OCI-LY7 (cell line): ENCODE measurements around the gene DAB1. TPM values are rescaled to one million over a fixed set of nuclear protein-coding genes. Genes with fewer than 3 reads are reported as not detected.

Experiments used
- BruUV-seq: library from RNA; stranded (reverse); fragments of 400-500 nt; replicated peaks from 2 replicates; lab custom pipeline; 2021; lab: Mats Ljungman, UMichigan
- CTCF ChIA-PET: fragments of 300-600 bp; sonication (Branson Sonifier 250); formaldehyde crosslinking; loops from one replicate; lab custom pipeline; 2022; ENCODE audit warnings: antibody characterized with exemption; ENCODE audit not compliant: unreplicated experiment; lab: Charles Lee
- POLR2A ChIA-PET: fragments of 300-600 bp; sonication (Branson Sonifier 250); formaldehyde crosslinking; loops from one replicate; lab custom pipeline; 2022; ENCODE audit warnings: antibody characterized with exemption; lab: Charles Lee
- DNase-seq: peaks from one replicate; pipeline ENCODE4 v3.0.0-alpha.2; 2015; ENCODE audit warnings: low spot score
- H2AFZ ChIP-seq: fragments of 200-600 bp; sonication (generic), shearing (Covaris generic); 2 replicates; pipeline ENCODE4 v1.6.1; 2014; ENCODE audit warnings: mild to moderate bottlenecking, antibody characterized with exemption, low read length, moderate library complexity
- H3K27ac ChIP-seq: fragments of 200-600 bp; sonication (generic); 2 replicates; pipeline ENCODE4 v1.5.1; 2014; ENCODE audit warnings: mixed run types, low read depth, mild to moderate bottlenecking, moderate library complexity, low read length, inconsistent platforms; ENCODE audit not compliant: poor library complexity, severe bottlenecking
- H3K36me3 ChIP-seq: fragments of 200-600 bp; sonication (generic); 2 replicates; pipeline ENCODE4 v1.6.1; 2014; ENCODE audit warnings: mild to moderate bottlenecking, antibody characterized with exemption, low read length, moderate library complexity, mixed read lengths; ENCODE audit not compliant: insufficient read depth
- H3K4me1 ChIP-seq: fragments of 200-600 bp; sonication (generic); 2 replicates; pipeline ENCODE4 v1.5.1; 2014; ENCODE audit warnings: mild to moderate bottlenecking, low read length; ENCODE audit not compliant: insufficient read depth, poor library complexity, severe bottlenecking
- H3K4me2 ChIP-seq: fragments of 200-600 bp; sonication (generic); 2 replicates; pipeline ENCODE4 v1.6.1; 2014; ENCODE audit warnings: mild to moderate bottlenecking, low read length
- H3K4me3 ChIP-seq: fragments of 200-600 bp; sonication (generic); 2 replicates; pipeline ENCODE4 v1.5.1; 2014; ENCODE audit warnings: mild to moderate bottlenecking, low read depth, low read length; ENCODE audit not compliant: poor library complexity, severe bottlenecking
- H3K79me2 ChIP-seq: fragments of 200-600 bp; sonication (generic); 2 replicates; pipeline ENCODE4 v1.6.1; 2016; ENCODE audit warnings: low read depth, mild to moderate bottlenecking, low read length, moderate library complexity, mixed read lengths; ENCODE audit not compliant: insufficient read depth
- H3K9me2 ChIP-seq: fragments of 200-600 bp; sonication (generic); 2 replicates; pipeline ENCODE4 v1.6.1; 2016; ENCODE audit warnings: mild to moderate bottlenecking, low read length, mixed read lengths; ENCODE audit not compliant: insufficient read depth
- H3K9me3 ChIP-seq: fragments of 200-600 bp; sonication (generic); 2 replicates; pipeline ENCODE4 v1.6.1; 2014; ENCODE audit warnings: mild to moderate bottlenecking, mixed run types, low read length, mixed read lengths
- H4K20me1 ChIP-seq: fragments of 200-600 bp; sonication (generic); 2 replicates; pipeline ENCODE4 v1.6.1; 2014; ENCODE audit warnings: mild to moderate bottlenecking, antibody characterized with exemption, low read length, moderate library complexity, mixed read lengths; ENCODE audit not compliant: insufficient read depth
- CTCF ChIP-seq: fragments of 200-600 bp; sonication (generic); conservative IDR thresholded peaks from 2 replicates; pipeline ENCODE4 v1.5.1; 2014; ENCODE audit warnings: mild to moderate bottlenecking, antibody characterized with exemption, low read length, moderate library complexity, mixed read lengths
- EZH2phosphoT487 ChIP-seq: fragments of 200-600 bp; sonication (generic); IDR thresholded peaks from 2 replicates; pipeline ENCODE4 v1.6.1; 2018; ENCODE audit warnings: low read depth, borderline replicate concordance, mild to moderate bottlenecking, mixed run types, antibody characterized with exemption, low read length, moderate library complexity, mixed read lengths
- intact Hi-C: fragments of 100-400 bp; cut with micrococcal nuclease; formaldehyde crosslinking; loops from one replicate; pipeline ENCODE4 v1.10.0; 2022; ENCODE audit not compliant: unreplicated experiment
- total RNA-seq, 2 experiments: library from RNA; depleted of rRNA in 1 of 2; stranded (reverse); fragments of >200 nt in 1 of 2; shearing (Covaris generic) in 1 of 2; gene quantifications; 2 replicates each; pipeline ENCODE4 v1.2.3, GENCODE V29; 2014 to 2022

The DAB1 gene
- total RNA-seq, 2 experiments from 2014 or later, result not detected

- Histone ChIP-seq H3K27ac (no peak overlapping the region), H3K9me3 (no peaks in the 10 kb centered on the region), H3K79me2 (no peaks in the 10 kb centered on the region), H3K4me3 (no peak overlapping the region), H3K9me2 (no peaks in the 10 kb centered on the region), H3K36me3 (no peaks in the 10 kb centered on the region), H4K20me1 (no peaks in the 10 kb centered on the region), H2AFZ (no peak overlapping the region), H3K4me1 (no peaks in the 10 kb centered on the region), H3K4me2 (no peak overlapping the region)
- ChIA-PET POLR2A (no interaction called here), CTCF (interaction anchor here (0.8 kb wide), 1 partner anchor 218 kb away, joined by 3 read pairs; no protein-coding TSS in a partner anchor)
- BruUV-seq, result no TSS peak
- TF ChIP-seq CTCF, result no peak
- intact Hi-C loops, result no loop called here
- DNase-seq, result no peak
Measured at GRCh38 chr1:57118948-57119603, 304.8 kb downstream of the DAB1 start.

DNA sequence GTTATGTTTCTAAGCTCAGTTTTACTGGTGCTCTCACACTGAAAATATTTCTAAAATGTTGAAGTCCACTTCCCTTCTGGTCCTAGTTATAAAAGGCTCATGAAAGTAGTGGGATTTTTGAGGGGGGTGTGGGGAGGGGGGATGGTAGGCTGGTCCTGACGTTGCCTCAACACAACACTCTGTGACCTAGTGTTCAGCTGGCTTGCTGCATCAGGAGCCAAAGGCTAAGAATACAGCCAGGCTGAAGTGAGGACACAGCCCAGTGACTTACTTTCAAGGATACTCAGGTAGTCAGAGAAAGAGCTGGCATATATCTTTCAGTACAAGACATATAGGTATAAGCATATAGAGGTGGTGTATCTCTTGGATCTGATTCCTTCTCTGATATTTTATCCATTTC, 306.1 kb downstream of the DAB1 start:
- Histone ChIP-seq H3K79me2 (no peaks in the 10 kb centered on the region), H3K4me2 (no peak overlapping the region), H3K36me3 (no peaks in the 10 kb centered on the region), H3K9me3 (no peaks in the 10 kb centered on the region), H4K20me1 (no peaks in the 10 kb centered on the region), H2AFZ (no peak overlapping the region), H3K4me3 (no peak overlapping the region), H3K27ac (no peak overlapping the region), H3K4me1 (no peaks in the 10 kb centered on the region), H3K9me2 (no peaks in the 10 kb centered on the region)
- intact Hi-C loops, result no loop called here
- TF ChIP-seq EZH2phosphoT487 (no peak), CTCF (no peak)
- ChIA-PET CTCF (interaction anchor here (0.8 kb wide), 1 partner anchor 216 kb away, joined by 3 read pairs; no protein-coding TSS in a partner anchor), POLR2A (interaction anchor here (0.6 to 1.1 kb wide), 5 partner anchors 14 to 1170 kb away, joined by 3 to 8 read pairs (median 3); no protein-coding TSS in a partner anchor)
- no peak for DNase-seq
- BruUV-seq, result no TSS peak

GRCh38 chr1:57116871-57117270, 307.0 kb downstream of the DAB1 start:
- no peak for DNase-seq
- ChIA-PET CTCF (no interaction called here), POLR2A (interaction anchor here (0.6 kb wide), 1 partner anchor 21 kb away, joined by 4 read pairs; no protein-coding TSS in a partner anchor)
- H3K9me2 ChIP-seq, result no peaks in the 10 kb centered on the region
- no TSS peak for BruUV-seq
- no peaks in the 10 kb centered on the region for H3K9me3 ChIP-seq
- H3K79me2 ChIP-seq, result no peaks in the 10 kb centered on the region
- intact Hi-C loops, result no loop called here
- no peak overlapping the region for H2AFZ ChIP-seq
- H3K4me3 ChIP-seq, result no peak overlapping the region
- no peaks in the 10 kb centered on the region for H3K36me3 ChIP-seq
- no peak for TF ChIP-seq CTCF
- TF ChIP-seq EZH2phosphoT487, result no peak
- H3K4me1 ChIP-seq, result no peaks in the 10 kb centered on the region
- H3K27ac ChIP-seq, result no peak overlapping the region
- H3K4me2 ChIP-seq, result no peak overlapping the region
- no peaks in the 10 kb centered on the region for H4K20me1 ChIP-seq
